Right lobe of liver (tissue), 6 donors: ENCODE results near the gene ATP5F1B. TPM values are rescaled to one million over a fixed set of nuclear protein-coding genes. Genes with fewer than 3 reads are reported as not detected.

Experiments used
- ATAC-seq, 4 donors: fragments of 200-7000 bp; cut with Tn5 transposase; one replicate each; pipeline ENCODE4 v1.9.1; 2020; ENCODE audit warnings: mild to moderate bottlenecking in 4 of 4, moderate library complexity in 4 of 4
- DNase-seq, 3 donors: peaks; one replicate each; pipeline ENCODE4 v3.0.0-alpha.2; 2020
- H3K27ac ChIP-seq, 3 donors: fragments of 200-600 bp; one replicate each; pipeline ENCODE4 v1.8.0; 2022
- H3K27me3 ChIP-seq, 2 donors: fragments of 200-600 bp; one replicate each; pipeline ENCODE4 v1.8.0; 2022
- H3K36me3 ChIP-seq, 4 donors: fragments of 200-600 bp; sonication (generic) in 1 of 4; one replicate each; pipeline versions ENCODE4 v1.5.1 to v1.8.0; 2017 to 2022; ENCODE audit warnings: control low read depth in 1 of 4
- H3K4me1 ChIP-seq, 4 donors: fragments of 200-600 bp; sonication (generic) in 1 of 4; one replicate each; pipeline versions ENCODE4 v1.5.1 to v1.8.0; 2017 to 2022; ENCODE audit warnings: control low read depth in 1 of 4
- H3K4me3 ChIP-seq, 3 donors: fragments of 200-600 bp; one replicate each; pipeline ENCODE4 v1.8.0; 2022
- H3K9me3 ChIP-seq, 4 donors: fragments of 200-600 bp; sonication (generic) in 1 of 4; one replicate each; pipeline versions ENCODE4 v1.5.1 to v1.8.0; 2017 to 2022; ENCODE audit warnings: control low read depth in 1 of 4
- POLR2A ChIP-seq: fragments of 450-650 bp; IDR thresholded peaks from one replicate; pipeline ENCODE4 v1.6.1; 2017; ENCODE audit warnings: antibody characterized with exemption, mild to moderate bottlenecking
- WGBS: methylation state at CpG from one replicate; pipeline ENCODE4 v1.1.6; 2018; ENCODE audit warnings: low coverage, low lambda C conversion rate; ENCODE audit not compliant: insufficient coverage; ENCODE audit errors: missing lambda C conversion rate; 5-methylcytosine and 5-hydroxymethylcytosine counted together
- intact Hi-C, 2 donors: fragments of 100-400 bp; cut with DNase I; formaldehyde crosslinking; loops; one replicate each; pipeline versions ENCODE4 v1.11.2 to v1.14.1; 2022
- total RNA-seq, 6 experiments: library from RNA; depleted of rRNA in 2 of 6; stranded (reverse); fragments of >200 nt in 2 of 6; fragmentation: NEBNext Ultra II Directional in 3 of 6; extraction: Animal tissue kit (Norgen Biotek cat#: 25700) in 3 of 6; gene quantifications; one replicate each; pipeline versions ENCODE4 v1.1.0 to v1.2.4, GENCODE V29; 2016 to 2023
- TF ChIP-seq, protein P1 (sequence below), 4 donors: fragments of 200-600 bp in 3 of 4; fragments of 450-650 bp in 1 of 4; IDR thresholded peaks; one replicate each; pipeline versions ENCODE4 v1.5.1 to v1.8.0; 2016 to 2022; ENCODE audit warnings: antibody characterized with exemption in 4 of 4, mild to moderate bottlenecking in 2 of 4
- donor health status: DM: no; HTN: yes; CAD: no.
- donor health status: DM: no; HTN: no; CAD: no.
- donor health status: DM: no; HTN: no; CAD: no.
- donor health status: DM: no; HTN: yes; CAD: no.
- donor health status: DM: no; HTN: yes; CAD: no.

Gene ATP5F1B
- total RNA-seq, 6 experiments from 2014 or later: 346 to 535 (median 362) TPM

DNA sequence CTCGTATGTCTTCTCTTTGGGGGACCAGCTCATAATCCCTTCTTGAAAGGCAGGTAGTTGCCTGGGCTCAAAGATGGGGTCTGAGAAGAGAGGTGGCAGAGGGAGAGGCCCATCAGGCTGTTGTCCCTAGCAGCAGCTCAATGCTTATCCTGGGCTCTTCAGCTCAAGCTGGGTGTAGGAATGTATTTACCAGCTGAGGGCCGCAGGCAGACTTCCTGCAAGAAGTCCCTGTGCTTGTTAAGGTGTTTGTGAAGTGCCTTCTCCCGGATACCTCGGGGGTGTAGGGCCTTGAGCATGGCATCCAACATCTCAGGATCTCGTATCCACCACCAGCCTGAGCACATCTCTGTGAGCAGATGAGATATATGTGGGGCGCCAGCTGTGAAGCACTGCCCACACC is 45.0 kb downstream of the ATP5F1B start:
- Histone ChIP-seq H3K4me3 (no peak overlapping the region), H3K36me3 (peaks cover 42 to 91% (median 75%) of the 10 kb centered on the region in 4 donors), H3K4me1 (no peaks in the 10 kb centered on the region), H3K27me3 (no peaks in the 10 kb centered on the region), H3K9me3 (no peaks in the 10 kb centered on the region), H3K27ac (no peak overlapping the region)
- TF ChIP-seq, protein P1, sequence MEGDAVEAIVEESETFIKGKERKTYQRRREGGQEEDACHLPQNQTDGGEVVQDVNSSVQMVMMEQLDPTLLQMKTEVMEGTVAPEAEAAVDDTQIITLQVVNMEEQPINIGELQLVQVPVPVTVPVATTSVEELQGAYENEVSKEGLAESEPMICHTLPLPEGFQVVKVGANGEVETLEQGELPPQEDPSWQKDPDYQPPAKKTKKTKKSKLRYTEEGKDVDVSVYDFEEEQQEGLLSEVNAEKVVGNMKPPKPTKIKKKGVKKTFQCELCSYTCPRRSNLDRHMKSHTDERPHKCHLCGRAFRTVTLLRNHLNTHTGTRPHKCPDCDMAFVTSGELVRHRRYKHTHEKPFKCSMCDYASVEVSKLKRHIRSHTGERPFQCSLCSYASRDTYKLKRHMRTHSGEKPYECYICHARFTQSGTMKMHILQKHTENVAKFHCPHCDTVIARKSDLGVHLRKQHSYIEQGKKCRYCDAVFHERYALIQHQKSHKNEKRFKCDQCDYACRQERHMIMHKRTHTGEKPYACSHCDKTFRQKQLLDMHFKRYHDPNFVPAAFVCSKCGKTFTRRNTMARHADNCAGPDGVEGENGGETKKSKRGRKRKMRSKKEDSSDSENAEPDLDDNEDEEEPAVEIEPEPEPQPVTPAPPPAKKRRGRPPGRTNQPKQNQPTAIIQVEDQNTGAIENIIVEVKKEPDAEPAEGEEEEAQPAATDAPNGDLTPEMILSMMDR (IDR thresholded peaks at IDR 0.05): no peak
- no CpG with 5 or more reads among the region's 6 CpGs for WGBS
- DNase-seq (no peak), ATAC-seq (no peak)
- intact Hi-C loops: no loop called here

DNA sequence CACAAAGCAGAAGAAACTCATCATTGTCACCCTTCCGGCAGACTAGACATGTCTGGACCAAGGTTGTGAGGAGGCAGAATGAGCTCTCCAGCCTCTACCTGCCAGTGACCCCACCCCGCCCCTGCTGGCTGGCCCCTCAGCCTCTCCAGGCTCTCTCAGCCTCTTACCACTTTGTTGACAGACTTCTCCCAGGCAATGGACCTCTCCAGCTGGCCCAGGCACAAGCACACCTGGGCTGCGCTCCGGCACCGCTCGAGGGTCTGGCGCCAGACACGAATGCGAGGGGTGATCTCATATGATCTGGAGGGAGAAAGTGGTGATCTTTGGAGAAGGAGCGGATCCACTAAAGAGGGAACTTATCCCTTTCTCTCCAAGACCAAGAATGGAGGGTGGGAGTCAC is 46.0 kb downstream of the ATP5F1B start:
- no peak for DNase-seq
- 100% methylated on average over 4 of the region's 10 CpGs for WGBS

DNA sequence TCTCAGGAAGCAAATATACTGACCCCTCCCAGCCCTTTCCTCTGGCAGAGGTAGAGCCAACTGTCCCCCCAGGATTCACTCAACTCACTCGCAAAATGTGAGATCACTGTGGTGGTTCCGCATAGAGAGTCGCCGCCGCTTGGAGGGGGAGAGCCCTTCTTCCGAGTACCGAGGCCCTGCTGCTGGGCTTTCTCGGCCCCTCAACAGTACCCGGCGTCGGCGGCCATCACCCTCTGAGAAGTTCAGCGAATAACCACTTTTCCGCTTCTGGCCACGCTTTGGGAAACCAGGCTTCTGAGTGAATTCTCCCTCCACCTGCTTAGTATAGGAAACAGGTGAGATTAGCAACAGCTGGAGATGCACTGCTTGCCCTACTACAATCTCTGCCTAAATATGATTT is 46.7 kb downstream of the ATP5F1B start:
- Histone ChIP-seq H3K27ac (no peak overlapping the region), H3K4me1 (no peaks in the 10 kb centered on the region), H3K9me3 (no peaks in the 10 kb centered on the region), H3K36me3 (peaks cover 42 to 76% (median 59%) of the 10 kb centered on the region in 4 donors), H3K4me3 (no peak overlapping the region), H3K27me3 (no peaks in the 10 kb centered on the region)
- WGBS: 99% methylated on average over 13 of the region's 15 CpGs
- no peak for TF ChIP-seq POLR2A
- TF ChIP-seq, protein P1 (IDR thresholded peaks at IDR 0.05): no peak
- ATAC-seq (no peak), DNase-seq (no peak)
- intact Hi-C loops: no loop called here

More for the DNA sequence above, 46.0 kb downstream of the ATP5F1B start:
- H3K27ac ChIP-seq: no peak overlapping the region
- no peaks in the 10 kb centered on the region for H3K9me3 ChIP-seq
- H3K4me3 ChIP-seq: no peak overlapping the region
- intact Hi-C loops: no loop called here
- TF ChIP-seq POLR2A: no peak
- TF ChIP-seq, protein P1 (IDR thresholded peaks at IDR 0.05): no peak
- H3K27me3 ChIP-seq: no peaks in the 10 kb centered on the region
- H3K36me3 ChIP-seq: peaks cover 42 to 84% (median 67%) of the 10 kb centered on the region in 4 donors
- no peak for ATAC-seq
- H3K4me1 ChIP-seq: no peaks in the 10 kb centered on the region

DNA sequence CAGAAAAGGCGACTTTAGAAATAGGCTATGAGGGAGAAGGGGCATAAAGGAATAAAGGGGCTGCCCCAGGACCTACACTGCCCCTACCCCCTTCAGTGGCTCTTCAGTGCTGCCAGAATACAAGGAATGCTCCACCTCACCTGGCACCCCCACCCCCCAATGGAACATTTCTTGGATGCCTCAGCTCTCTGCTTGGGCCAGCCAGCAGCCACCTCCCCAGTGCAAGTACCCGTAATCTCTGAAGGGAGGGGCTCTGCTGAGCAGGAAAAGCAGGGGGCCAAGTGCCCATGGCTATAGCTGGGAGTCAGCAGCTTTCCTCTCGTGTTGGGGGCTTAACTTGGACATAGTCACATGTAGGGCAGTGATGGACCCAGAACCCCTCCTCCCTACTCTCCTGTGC is 49.0 kb downstream of the ATP5F1B start:
- intact Hi-C loops: no loop called here
- peaks cover 23 to 54% (median 41%) of the 10 kb centered on the region in 4 donors for H3K36me3 ChIP-seq
- H3K4me3 ChIP-seq: no peak overlapping the region
- 67% methylated on average over 2 of the region's 3 CpGs for WGBS
- H3K27me3 ChIP-seq: no peaks in the 10 kb centered on the region
- no peak for ATAC-seq
- H3K9me3 ChIP-seq: no peaks in the 10 kb centered on the region
- DNase-seq: no peak
- H3K4me1 ChIP-seq: no peaks in the 10 kb centered on the region
- TF ChIP-seq, protein P1 (IDR thresholded peaks at IDR 0.05): no peak
- no peak for TF ChIP-seq POLR2A
- no peak overlapping the region for H3K27ac ChIP-seq
